ENCODE results near the gene SERPINB10. TPM values are rescaled to one million over a fixed set of nuclear protein-coding genes. Genes with fewer than 3 reads are reported as not detected.

Gene SERPINB10
- polyA plus RNA-seq, 2 of the 4 experiments (the other 2 are of a cell fraction), result not detected

DNA sequence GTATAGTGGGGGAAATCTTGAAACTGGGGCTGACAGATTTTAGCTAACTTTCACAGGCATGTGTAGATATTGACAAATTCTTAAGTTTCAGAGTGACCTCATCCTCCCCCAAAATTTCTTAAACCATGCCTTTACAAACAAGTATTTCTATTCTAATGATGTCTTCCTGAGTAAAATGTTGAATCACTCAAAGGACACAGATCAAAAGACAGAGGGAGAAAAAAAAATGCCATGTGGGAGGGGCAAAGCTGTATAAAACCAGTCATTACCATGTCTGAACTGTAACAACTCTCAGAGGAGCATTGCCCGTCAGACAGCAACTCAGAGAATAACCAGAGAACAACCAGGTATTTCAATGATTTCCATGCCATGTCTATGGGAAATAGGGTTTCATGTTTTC, 20.3 kb upstream of the SERPINB10 start, which contains the start of gene SERPINB2:
TSS of gene SERPINB2 (plus strand) at position 282 of the 400 bp plus-strand sequence. CDS start 3,740 bp downstream, outside the sequence.
- H3K4me1 ChIP-seq, result no peaks in the 10 kb centered on the region
- TF ChIP-seq MAZ (IDR thresholded peaks at IDR 0.05; ENCODE audit: borderline replicate concordance, low read depth, low read length), result no peak
- no peak for TF ChIP-seq HOXB5 (CRISPR knock-in tag; IDR thresholded peaks at IDR 0.05)
- no peak for TF ChIP-seq MYC (IDR thresholded peaks at IDR 0.05; ENCODE audit: borderline replicate concordance, low read length)
- no peak for TF ChIP-seq HOXA7 (CRISPR knock-in tag; IDR thresholded peaks at IDR 0.05)
- TF ChIP-seq JUN (IDR thresholded peaks at IDR 0.05), result no peak
- no peak for TF ChIP-seq EHF (CRISPR knock-in tag; IDR thresholded peaks at IDR 0.05)
- TF ChIP-seq HDAC2 (IDR thresholded peaks at IDR 0.05), result no peak
- TF ChIP-seq EHMT2 (IDR thresholded peaks at IDR 0.05; ENCODE audit: low read depth), result no peak
- no peak for TF ChIP-seq SMC3 (IDR thresholded peaks at IDR 0.05)
- TF ChIP-seq NPAS2 (CRISPR knock-in tag; IDR thresholded peaks at IDR 0.05; ENCODE audit: borderline replicate concordance), result no peak
- TF ChIP-seq JUNB (IDR thresholded peaks at IDR 0.05), result no peak
- TF ChIP-seq ZFP36 (IDR thresholded peaks at IDR 0.05; ENCODE audit: borderline replicate concordance, partially characterized antibody), result no peak
- no peak for TF ChIP-seq HEYL (CRISPR knock-in tag; IDR thresholded peaks at IDR 0.05)
- TF ChIP-seq RFX5 (IDR thresholded peaks at IDR 0.05), result no peak
- TF ChIP-seq RNF2 (IDR thresholded peaks at IDR 0.05; ENCODE audit: borderline replicate concordance, low read depth), result no peak
- POLR2A ChIA-PET, result no interaction called here

DNA sequence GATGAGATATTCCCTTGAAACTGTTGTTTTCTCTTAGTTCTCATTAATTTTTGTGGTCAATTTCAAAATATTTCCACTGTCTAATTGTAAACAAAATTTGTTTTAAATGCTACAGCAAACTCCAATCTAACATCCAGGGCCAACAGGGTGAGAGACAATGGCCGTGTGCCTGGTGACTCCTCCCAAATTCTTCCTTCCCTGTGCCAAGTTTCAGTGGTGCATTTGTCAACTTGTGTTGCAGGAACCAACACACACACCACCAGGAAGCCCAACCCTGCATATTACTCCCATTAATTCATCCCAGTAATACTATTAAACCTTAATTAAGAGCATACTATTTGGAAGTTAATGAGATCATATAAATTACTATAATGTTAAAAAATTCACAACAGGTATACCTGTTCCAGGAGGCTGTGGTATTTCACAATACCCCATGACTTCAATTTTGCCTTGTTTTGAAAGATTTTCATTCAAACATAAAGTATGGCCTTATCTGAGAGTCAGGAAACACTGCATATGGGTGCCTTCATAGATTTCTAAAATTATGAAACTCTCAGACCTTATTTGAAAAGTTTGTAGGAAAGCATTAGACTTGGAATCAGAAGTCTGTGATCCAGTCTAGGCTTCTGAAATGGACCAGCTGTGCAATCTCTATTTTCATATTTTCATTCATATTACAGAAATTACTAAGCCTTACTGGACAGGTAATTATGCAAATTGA, 19.1 kb upstream of the SERPINB10 start:
- ATAC-seq, result no peak

More for the DNA sequence above, 20.3 kb upstream of the SERPINB10 start, which contains the start of gene SERPINB2:
- DNase-seq (ENCODE audit: low read depth in 1 of 2, low spot score in 1 of 2) (no peak), FAIRE-seq (no peak), ATAC-seq (no peak)
- CTCF ChIA-PET, result interaction anchor here (1.5 kb wide), 1 partner anchor 76 kb away, joined by 3 read pairs; no protein-coding TSS in a partner anchor
- no peak within 1 kb of the TSS for H3K4me2 ChIP-seq
- no peaks in the 10 kb centered on the region for H3K9me3 ChIP-seq
- 78% methylated on average over 1 of the region's 1 CpG for WGBS (ENCODE audit: missing lambda C conversion rate)
- no peak within 1 kb of the TSS for H3K4me3 ChIP-seq
- H3K27ac ChIP-seq, result no peak within 1 kb of the TSS

More for the DNA sequence above, 19.1 kb upstream of the SERPINB10 start:
- FAIRE-seq, result no peak
- Histone ChIP-seq H3K9me3 (no peaks in the 10 kb centered on the region), H3K4me1 (no peaks in the 10 kb centered on the region), H3K4me2 (no peak overlapping the region), H3K4me3 (no peak overlapping the region), H3K27ac (no peak overlapping the region)
- POLR2A ChIA-PET, result no interaction called here
- TF ChIP-seq, protein P1, sequence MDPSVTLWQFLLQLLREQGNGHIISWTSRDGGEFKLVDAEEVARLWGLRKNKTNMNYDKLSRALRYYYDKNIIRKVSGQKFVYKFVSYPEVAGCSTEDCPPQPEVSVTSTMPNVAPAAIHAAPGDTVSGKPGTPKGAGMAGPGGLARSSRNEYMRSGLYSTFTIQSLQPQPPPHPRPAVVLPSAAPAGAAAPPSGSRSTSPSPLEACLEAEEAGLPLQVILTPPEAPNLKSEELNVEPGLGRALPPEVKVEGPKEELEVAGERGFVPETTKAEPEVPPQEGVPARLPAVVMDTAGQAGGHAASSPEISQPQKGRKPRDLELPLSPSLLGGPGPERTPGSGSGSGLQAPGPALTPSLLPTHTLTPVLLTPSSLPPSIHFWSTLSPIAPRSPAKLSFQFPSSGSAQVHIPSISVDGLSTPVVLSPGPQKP (IDR thresholded peaks at IDR 0.05; ENCODE audit: low read depth, low read length), result no peak
- no peak for TF ChIP-seq RCOR1 (IDR thresholded peaks at IDR 0.05; ENCODE audit: low read depth, low read length)
- TF ChIP-seq RNF2 (IDR thresholded peaks at IDR 0.05; ENCODE audit: borderline replicate concordance, low read depth), result no peak
- no peak for TF ChIP-seq SMC3 (IDR thresholded peaks at IDR 0.05)
- no peak for TF ChIP-seq FOSL2 (IDR thresholded peaks at IDR 0.05)
- TF ChIP-seq FOSL2 (CRISPR knock-in tag; IDR thresholded peaks at IDR 0.05), result no peak
- no peak for TF ChIP-seq EHMT2 (IDR thresholded peaks at IDR 0.05; ENCODE audit: low read depth)
- no peak for TF ChIP-seq EP300 (IDR thresholded peaks at IDR 0.05)
- TF ChIP-seq, protein P2, sequence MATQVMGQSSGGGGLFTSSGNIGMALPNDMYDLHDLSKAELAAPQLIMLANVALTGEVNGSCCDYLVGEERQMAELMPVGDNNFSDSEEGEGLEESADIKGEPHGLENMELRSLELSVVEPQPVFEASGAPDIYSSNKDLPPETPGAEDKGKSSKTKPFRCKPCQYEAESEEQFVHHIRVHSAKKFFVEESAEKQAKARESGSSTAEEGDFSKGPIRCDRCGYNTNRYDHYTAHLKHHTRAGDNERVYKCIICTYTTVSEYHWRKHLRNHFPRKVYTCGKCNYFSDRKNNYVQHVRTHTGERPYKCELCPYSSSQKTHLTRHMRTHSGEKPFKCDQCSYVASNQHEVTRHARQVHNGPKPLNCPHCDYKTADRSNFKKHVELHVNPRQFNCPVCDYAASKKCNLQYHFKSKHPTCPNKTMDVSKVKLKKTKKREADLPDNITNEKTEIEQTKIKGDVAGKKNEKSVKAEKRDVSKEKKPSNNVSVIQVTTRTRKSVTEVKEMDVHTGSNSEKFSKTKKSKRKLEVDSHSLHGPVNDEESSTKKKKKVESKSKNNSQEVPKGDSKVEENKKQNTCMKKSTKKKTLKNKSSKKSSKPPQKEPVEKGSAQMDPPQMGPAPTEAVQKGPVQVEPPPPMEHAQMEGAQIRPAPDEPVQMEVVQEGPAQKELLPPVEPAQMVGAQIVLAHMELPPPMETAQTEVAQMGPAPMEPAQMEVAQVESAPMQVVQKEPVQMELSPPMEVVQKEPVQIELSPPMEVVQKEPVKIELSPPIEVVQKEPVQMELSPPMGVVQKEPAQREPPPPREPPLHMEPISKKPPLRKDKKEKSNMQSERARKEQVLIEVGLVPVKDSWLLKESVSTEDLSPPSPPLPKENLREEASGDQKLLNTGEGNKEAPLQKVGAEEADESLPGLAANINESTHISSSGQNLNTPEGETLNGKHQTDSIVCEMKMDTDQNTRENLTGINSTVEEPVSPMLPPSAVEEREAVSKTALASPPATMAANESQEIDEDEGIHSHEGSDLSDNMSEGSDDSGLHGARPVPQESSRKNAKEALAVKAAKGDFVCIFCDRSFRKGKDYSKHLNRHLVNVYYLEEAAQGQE (IDR thresholded peaks at IDR 0.05), result no peak
- no peak for TF ChIP-seq CEBPB (IDR thresholded peaks at IDR 0.05)
- TF ChIP-seq, protein P3, sequence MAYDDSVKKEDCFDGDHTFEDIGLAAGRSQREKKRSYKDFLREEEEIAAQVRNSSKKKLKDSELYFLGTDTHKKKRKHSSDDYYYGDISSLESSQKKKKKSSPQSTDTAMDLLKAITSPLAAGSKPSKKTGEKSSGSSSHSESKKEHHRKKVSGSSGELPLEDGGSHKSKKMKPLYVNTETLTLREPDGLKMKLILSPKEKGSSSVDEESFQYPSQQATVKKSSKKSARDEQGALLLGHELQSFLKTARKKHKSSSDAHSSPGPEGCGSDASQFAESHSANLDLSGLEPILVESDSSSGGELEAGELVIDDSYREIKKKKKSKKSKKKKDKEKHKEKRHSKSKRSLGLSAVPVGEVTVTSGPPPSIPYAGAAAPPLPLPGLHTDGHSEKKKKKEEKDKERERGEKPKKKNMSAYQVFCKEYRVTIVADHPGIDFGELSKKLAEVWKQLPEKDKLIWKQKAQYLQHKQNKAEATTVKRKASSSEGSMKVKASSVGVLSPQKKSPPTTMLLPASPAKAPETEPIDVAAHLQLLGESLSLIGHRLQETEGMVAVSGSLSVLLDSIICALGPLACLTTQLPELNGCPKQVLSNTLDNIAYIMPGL (CRISPR knock-in tag; IDR thresholded peaks at IDR 0.05; ENCODE audit: borderline replicate concordance), result no peak
- TF ChIP-seq, protein P4, sequence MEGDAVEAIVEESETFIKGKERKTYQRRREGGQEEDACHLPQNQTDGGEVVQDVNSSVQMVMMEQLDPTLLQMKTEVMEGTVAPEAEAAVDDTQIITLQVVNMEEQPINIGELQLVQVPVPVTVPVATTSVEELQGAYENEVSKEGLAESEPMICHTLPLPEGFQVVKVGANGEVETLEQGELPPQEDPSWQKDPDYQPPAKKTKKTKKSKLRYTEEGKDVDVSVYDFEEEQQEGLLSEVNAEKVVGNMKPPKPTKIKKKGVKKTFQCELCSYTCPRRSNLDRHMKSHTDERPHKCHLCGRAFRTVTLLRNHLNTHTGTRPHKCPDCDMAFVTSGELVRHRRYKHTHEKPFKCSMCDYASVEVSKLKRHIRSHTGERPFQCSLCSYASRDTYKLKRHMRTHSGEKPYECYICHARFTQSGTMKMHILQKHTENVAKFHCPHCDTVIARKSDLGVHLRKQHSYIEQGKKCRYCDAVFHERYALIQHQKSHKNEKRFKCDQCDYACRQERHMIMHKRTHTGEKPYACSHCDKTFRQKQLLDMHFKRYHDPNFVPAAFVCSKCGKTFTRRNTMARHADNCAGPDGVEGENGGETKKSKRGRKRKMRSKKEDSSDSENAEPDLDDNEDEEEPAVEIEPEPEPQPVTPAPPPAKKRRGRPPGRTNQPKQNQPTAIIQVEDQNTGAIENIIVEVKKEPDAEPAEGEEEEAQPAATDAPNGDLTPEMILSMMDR (IDR thresholded peaks at IDR 0.05), result no peak
- WGBS (ENCODE audit: missing lambda C conversion rate), result 0% methylated on average over 1 of the region's 1 CpG
- DNase-seq (ENCODE audit: low read depth in 1 of 2, low spot score in 1 of 2), result no peak
- CTCF ChIA-PET, result no interaction called here
